Nephron progenitor cell (in vitro differentiated cells): Measurements from ENCODE around the gene BPIFB6.

Experiments
- DNase-seq: peaks from one replicate; pipeline ENCODE4 v3.0.0; 2021
- H3K27ac Mint-ChIP-seq: 2 replicates; pipeline ENCODE4 v1.8.0; 2021; ENCODE audit warnings: mild to moderate bottlenecking, moderate library complexity, mixed read lengths
- H3K27me3 Mint-ChIP-seq: 2 replicates; pipeline ENCODE4 v1.8.0; 2021; ENCODE audit warnings: mild to moderate bottlenecking, low read depth, mixed read lengths; ENCODE audit not compliant: poor library complexity
- H3K36me3 Mint-ChIP-seq: 2 replicates; pipeline ENCODE4 v1.8.0; 2021; ENCODE audit warnings: low read depth, mixed read lengths
- H3K4me1 Mint-ChIP-seq: 2 replicates; pipeline ENCODE4 v1.8.0; 2021; ENCODE audit warnings: mixed read lengths
- H3K4me3 Mint-ChIP-seq: 2 replicates; pipeline ENCODE4 v1.8.0; 2021; ENCODE audit warnings: mild to moderate bottlenecking, moderate library complexity, mixed read lengths
- H3K9me3 Mint-ChIP-seq: 2 replicates; pipeline ENCODE4 v1.8.0; 2021; ENCODE audit warnings: mild to moderate bottlenecking, moderate library complexity, mixed read lengths
- TF ChIP-seq, protein P1 (sequence below): fragments of 200-600 bp; sonication (generic); IDR thresholded peaks from 2 replicates; pipeline ENCODE4 v1.5.0; 2021; ENCODE audit warnings: antibody characterized with exemption

Gene BPIFB6

DNA sequence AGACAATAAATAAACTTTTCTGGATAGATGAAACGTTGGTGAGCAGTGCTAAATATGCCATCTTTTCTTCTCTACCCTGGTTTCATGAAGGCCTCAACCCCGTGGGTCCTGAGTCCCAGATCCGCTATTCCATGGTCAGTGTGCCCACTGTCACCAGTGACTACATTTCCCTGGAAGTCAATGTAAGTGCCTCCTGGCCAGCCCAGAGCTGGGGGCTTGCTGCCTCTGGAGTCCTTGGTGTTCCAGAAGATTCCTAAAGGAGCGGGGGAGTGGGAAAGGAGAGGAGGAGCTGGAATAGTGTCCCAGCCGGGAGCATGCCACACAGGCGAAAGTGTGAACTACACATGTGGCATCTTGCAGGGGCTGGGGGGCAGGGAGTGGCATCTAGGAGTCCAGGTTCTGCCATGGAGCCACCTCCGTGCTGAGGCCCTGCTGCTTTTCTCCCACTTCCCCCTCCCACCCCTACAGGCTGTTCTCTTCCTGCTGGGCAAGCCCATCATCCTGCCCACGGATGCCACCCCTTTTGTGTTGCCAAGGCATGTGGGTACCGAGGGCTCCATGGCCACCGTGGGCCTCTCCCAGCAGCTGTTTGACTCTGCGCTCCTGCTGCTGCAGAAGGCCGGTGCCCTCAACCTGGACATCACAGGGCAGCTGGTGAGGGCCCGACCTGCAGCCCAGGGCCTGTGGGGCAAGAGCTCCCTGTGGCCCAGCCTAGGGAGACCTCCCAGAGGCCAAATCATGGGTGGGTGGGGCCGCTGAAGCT is 13.1 kb upstream of the BPIFB6 start:
- Mint-ChIP-seq H3K27ac (no peak overlapping the region), H3K9me3 (no peaks in the 10 kb centered on the region), H3K27me3 (peaks cover 38% of the 10 kb centered on the region), H3K4me1 (peaks cover 20% of the 10 kb centered on the region), H3K4me3 (no peak overlapping the region), H3K36me3 (no peaks in the 10 kb centered on the region)
- no peak for DNase-seq
- TF ChIP-seq, protein P1, sequence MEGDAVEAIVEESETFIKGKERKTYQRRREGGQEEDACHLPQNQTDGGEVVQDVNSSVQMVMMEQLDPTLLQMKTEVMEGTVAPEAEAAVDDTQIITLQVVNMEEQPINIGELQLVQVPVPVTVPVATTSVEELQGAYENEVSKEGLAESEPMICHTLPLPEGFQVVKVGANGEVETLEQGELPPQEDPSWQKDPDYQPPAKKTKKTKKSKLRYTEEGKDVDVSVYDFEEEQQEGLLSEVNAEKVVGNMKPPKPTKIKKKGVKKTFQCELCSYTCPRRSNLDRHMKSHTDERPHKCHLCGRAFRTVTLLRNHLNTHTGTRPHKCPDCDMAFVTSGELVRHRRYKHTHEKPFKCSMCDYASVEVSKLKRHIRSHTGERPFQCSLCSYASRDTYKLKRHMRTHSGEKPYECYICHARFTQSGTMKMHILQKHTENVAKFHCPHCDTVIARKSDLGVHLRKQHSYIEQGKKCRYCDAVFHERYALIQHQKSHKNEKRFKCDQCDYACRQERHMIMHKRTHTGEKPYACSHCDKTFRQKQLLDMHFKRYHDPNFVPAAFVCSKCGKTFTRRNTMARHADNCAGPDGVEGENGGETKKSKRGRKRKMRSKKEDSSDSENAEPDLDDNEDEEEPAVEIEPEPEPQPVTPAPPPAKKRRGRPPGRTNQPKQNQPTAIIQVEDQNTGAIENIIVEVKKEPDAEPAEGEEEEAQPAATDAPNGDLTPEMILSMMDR, result no peak

DNA sequence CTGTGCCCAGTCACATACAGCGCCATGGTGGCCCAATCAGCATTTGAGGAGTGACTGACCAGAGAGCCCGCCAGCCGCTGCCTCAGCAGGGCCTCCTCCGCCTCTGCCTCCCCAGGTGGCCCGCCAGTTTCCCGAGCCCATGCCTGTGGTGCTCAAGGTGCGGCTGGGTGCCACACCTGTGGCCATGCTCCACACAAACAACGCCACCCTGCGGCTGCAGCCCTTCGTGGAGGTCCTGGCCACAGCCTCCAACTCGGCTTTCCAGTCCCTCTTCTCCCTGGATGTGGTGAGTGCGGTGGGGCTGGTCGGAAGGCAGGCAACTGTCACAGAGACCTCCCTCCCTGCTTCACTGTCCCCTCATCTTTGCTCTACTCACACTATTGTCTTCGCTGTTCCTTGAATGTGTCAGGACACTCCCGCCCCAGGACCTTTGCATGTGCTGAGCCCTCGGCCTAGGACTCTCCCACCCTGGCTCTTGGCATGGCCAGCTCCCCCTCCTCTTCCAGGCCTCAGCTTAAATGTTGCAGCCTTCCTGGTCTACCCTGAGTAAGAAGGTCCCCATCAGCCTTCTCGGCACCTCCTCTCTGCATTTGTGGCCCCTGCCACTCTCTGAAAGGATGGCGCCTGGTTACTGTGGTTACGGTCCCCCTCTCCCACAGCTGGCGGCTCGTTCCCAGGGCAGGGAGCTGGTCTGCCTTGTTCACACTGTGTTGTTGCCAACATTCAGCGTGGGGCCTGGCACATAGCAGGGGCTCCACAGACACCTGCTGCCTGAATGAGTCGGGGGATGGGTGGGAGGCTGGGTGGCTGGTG is 11.8 kb upstream of the BPIFB6 start:
- Mint-ChIP-seq H3K36me3 (no peaks in the 10 kb centered on the region), H3K4me3 (no peak overlapping the region), H3K27ac (peak overlapping the region; percentile 9), H3K9me3 (no peaks in the 10 kb centered on the region), H3K4me1 (peaks cover 16% of the 10 kb centered on the region), H3K27me3 (peaks cover 36% of the 10 kb centered on the region)
- TF ChIP-seq, protein P1, result no peak
- no peak for DNase-seq

DNA sequence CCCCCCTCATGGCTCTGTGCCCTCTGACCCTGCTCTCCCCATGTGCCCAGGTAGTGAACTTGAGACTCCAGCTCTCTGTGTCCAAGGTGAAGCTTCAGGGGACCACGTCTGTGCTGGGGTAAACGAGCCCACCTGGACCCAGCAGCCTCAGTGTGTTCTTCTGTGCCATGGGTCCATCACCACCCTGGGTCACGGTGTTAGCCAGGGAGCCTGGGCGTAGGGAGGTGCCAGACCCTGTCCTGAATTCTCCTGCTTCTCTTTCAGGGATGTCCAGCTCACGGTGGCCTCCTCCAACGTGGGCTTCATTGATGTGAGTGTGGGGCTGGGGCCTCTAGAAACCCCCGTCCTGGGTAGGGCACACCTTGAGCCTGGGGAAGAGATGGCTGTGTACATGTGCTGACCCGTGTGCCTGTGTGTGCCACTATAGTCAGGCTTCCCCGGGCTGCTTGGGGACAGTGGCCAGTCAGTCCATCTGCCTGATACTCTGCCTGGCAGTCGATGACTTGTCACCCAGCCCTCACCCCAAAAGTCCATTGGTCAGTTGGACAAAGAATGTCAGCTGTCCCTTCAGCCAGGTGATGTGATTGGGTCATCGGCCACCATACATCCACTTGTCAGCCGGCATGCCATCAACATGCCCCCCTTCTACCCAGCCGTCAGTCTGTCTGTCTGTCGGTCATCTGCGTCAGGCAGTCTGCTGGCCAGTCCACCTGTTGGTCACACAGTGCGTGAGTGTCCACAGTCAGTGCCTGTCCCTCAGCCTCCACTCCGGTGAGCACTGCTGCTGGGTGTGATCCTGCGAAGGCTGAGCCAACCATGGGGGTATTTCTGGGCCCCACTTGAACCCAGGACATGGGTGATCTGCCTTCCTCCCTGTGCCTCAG is 10.9 kb upstream of the BPIFB6 start:
- Mint-ChIP-seq H3K9me3 (no peaks in the 10 kb centered on the region), H3K27ac (no peak overlapping the region), H3K4me1 (peaks cover 7% of the 10 kb centered on the region), H3K27me3 (peaks cover 31% of the 10 kb centered on the region), H3K4me3 (no peak overlapping the region), H3K36me3 (no peaks in the 10 kb centered on the region)
- TF ChIP-seq, protein P1, result no peak
- no peak for DNase-seq

DNA sequence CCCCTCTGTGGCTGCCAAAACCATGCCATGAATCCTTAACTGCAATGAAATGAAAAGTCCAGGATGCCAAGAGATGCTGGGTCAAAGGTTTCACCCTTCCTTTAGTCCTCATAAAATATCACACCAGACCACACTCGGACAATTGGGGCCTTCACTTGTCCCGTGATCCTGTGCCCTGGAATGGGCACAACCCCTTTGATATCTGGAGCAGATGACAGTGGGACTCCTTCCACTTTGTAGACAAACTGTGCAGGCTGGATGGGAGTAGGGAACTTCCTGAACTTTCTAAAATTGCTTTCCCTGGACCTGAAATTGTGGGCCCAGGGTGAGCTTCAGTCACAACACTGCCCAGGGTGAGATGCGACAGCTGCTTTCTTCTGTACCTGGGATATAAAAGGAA is 9.6 kb upstream of the BPIFB6 start:
- TF ChIP-seq, protein P1, result no peak
- Mint-ChIP-seq H3K36me3 (no peaks in the 10 kb centered on the region), H3K9me3 (no peaks in the 10 kb centered on the region), H3K4me1 (no peaks in the 10 kb centered on the region), H3K4me3 (no peak overlapping the region), H3K27ac (no peak overlapping the region), H3K27me3 (peaks cover 19% of the 10 kb centered on the region)
- no peak for DNase-seq

DNA sequence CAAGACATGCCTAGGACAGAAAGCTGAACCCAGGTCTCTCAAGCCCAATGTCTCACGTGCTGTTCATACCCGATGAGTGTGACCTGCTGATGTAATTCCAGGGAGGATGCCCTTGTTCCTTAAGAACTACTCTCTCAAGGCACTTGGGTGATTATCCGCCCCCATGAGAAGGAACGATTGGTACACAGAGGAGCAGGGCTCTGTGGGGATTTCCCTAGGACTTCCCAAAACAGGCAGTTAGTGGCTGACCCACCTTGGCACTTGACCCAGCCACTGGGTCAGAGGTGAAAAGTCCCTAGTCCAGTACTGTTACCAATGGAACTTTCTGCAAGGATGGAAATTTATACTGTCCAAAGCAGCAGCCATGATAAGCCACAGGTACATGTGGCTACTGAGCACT is 9.2 kb upstream of the BPIFB6 start:
- DNase-seq, result no peak
- H3K27me3 Mint-ChIP-seq, result peaks cover 18% of the 10 kb centered on the region

More for the DNA sequence above, 9.2 kb upstream of the BPIFB6 start:
- Mint-ChIP-seq H3K27ac (no peak overlapping the region), H3K4me3 (no peak overlapping the region), H3K4me1 (no peaks in the 10 kb centered on the region), H3K36me3 (no peaks in the 10 kb centered on the region), H3K9me3 (no peaks in the 10 kb centered on the region)
- TF ChIP-seq, protein P1, result no peak
